ENCODE measurements around the gene HS6ST3. TPM values are rescaled to one million over a fixed set of nuclear protein-coding genes. Genes with fewer than 3 reads are reported as not detected.

HS6ST3 gene
- total and polyA plus RNA-seq, 9 of the 15 experiments (the other 6 are each of a cell fraction or from before 2014, with no cell fraction given) = not detected

DNA sequence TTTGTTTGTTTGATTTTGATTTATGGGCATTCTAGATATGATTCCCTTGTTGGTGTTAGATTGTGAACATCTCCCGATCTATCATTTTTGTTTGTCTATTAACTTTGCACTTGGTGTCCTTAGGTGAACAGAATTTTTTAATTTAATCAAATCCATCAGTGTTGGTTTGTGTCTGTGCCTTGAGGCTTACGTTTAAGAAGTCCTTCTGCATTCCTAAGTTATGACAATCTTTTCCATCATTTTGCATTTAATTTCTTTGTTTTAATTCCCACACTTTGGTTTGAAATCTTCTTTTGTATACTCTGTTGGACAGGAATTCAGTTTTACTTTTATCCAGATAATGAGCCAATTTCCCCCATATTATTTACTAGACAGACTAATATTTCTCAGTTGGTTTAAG, 421.7 kb downstream of the HS6ST3 start (continued):
- TF ChIP-seq, protein P1, sequence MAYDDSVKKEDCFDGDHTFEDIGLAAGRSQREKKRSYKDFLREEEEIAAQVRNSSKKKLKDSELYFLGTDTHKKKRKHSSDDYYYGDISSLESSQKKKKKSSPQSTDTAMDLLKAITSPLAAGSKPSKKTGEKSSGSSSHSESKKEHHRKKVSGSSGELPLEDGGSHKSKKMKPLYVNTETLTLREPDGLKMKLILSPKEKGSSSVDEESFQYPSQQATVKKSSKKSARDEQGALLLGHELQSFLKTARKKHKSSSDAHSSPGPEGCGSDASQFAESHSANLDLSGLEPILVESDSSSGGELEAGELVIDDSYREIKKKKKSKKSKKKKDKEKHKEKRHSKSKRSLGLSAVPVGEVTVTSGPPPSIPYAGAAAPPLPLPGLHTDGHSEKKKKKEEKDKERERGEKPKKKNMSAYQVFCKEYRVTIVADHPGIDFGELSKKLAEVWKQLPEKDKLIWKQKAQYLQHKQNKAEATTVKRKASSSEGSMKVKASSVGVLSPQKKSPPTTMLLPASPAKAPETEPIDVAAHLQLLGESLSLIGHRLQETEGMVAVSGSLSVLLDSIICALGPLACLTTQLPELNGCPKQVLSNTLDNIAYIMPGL (CRISPR knock-in tag; IDR thresholded peaks at IDR 0.05) = no peak
- no peak for TF ChIP-seq ZNF23 (CRISPR knock-in tag; IDR thresholded peaks at IDR 0.05)

DNA sequence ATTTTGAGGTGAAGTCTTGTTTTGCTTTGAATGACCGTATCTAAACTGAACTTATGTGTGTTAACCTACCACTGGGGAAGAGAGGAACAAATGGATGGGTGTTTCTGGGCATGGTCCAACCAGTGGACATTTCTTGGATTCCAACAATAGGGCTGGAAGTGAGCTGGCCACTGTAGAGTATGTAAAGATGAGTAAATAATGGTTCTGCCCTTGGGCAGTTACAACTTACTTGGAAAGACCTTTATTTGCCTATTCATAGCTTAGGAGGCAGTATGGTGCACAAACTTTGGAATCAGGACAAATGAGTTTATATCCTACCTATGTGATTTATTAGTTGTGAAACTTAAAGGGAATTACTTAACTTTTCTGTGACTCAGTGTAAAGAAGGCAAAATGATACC, 429.5 kb downstream of the HS6ST3 start:
- Histone ChIP-seq H3K9ac (ENCODE audit: insufficient read depth in 1 of 2, low read depth in 2 of 2, low read length in 2 of 2) (no peak overlapping the region), H3K79me2 (ENCODE audit: control insufficient read depth, insufficient read depth, low read length) (no peaks in the 10 kb centered on the region), H4K20me1 (replicated peaks; ENCODE audit: control insufficient read depth, insufficient read depth, low read length) (no peaks in the 10 kb centered on the region), H3K27me3 (ENCODE audit: control insufficient read depth in 2 of 2, insufficient read depth in 2 of 2, low read length in 2 of 2) (no peaks in the 10 kb centered on the region), H3K9me1 (ENCODE audit: control insufficient read depth, insufficient read depth, low read length) (no peaks in the 10 kb centered on the region), H3K4me2 (ENCODE audit: insufficient read depth, low read length) (no peak overlapping the region), H2AFZ (ENCODE audit: low read depth, low read length) (no peak overlapping the region), H3K4me3 (no peak overlapping the region), H3K27ac (ENCODE audit: extremely low read depth, low read depth, low read length) (no peak overlapping the region), H3K9me3 (replicated peaks; ENCODE audit: control insufficient read depth, insufficient read depth, low read depth, low read length) (no peaks in the 10 kb centered on the region), H3K4me1 (replicated peaks in 1 of 2; ENCODE audit: control insufficient read depth in 2 of 2, insufficient read depth in 2 of 2, low read length in 2 of 2) (no peaks in the 10 kb centered on the region), H3K36me3 (ENCODE audit: control insufficient read depth, insufficient read depth, low read length) (no peaks in the 10 kb centered on the region)
- BruUV-seq (replicated peaks) = no TSS peak
- in situ Hi-C loops (cut with MboI) = no loop called here
- no peak for DNase-seq (ENCODE audit: extremely low read depth in 1 of 4, low spot score in 3 of 4)
- no peak for FAIRE-seq
- ChIA-PET POLR2A (no interaction called here), CTCF (ENCODE audit: low intra/inter-chr PET ratio) (no interaction called here)
- ATAC-seq = no peak
- 0% methylated on average over 1 of the region's 1 CpG for WGBS (ENCODE audit: insufficient coverage, low coverage, missing lambda C conversion rate)
- intact Hi-C loops (cut with micrococcal nuclease) = no loop called here
- TF ChIP-seq SRSF3 (IDR thresholded peaks at IDR 0.05; ENCODE audit: insufficient read depth, low read length) (no peak), DLX4 (CRISPR knock-in tag; IDR thresholded peaks at IDR 0.05) (no peak), ZNF589 (CRISPR knock-in tag; IDR thresholded peaks at IDR 0.05; ENCODE audit: low read depth) (no peak), CHAMP1 (IDR thresholded peaks at IDR 0.05) (no peak), TFAM (CRISPR knock-in tag; conservative IDR thresholded peaks at IDR 0.05) (no peak), JUNB (CRISPR knock-in tag; conservative IDR thresholded peaks at IDR 0.05) (no peak), POLR2G (IDR thresholded peaks at IDR 0.05; ENCODE audit: low read depth, low read length) (no peak), GATAD2A (IDR thresholded peaks at IDR 0.05) (no peak), RERE (CRISPR knock-in tag; IDR thresholded peaks at IDR 0.05; ENCODE audit: borderline replicate concordance) (no peak), ZNF133 (CRISPR knock-in tag; IDR thresholded peaks at IDR 0.05) (no peak)
